ENCODE data around the gene FAM98C.

- TF ChIP-seq CTCF (IDR thresholded peaks at IDR 0.05; ENCODE audit: low read length) (no peak), EZH2 (IDR thresholded peaks at IDR 0.05; ENCODE audit: borderline replicate concordance, low read length) (no peak)
Observed at GRCh38 chr19:38400361-38400760, 2.5 kb upstream of the FAM98C start.
